ENCODE data around the gene TUBG2. TPM values are rescaled to one million over a fixed set of nuclear protein-coding genes. Genes with fewer than 3 reads are reported as not detected.

The TUBG2 gene
- total and polyA plus RNA-seq, 2 donors from 2014 or later: 19.9 to 39.9 TPM

- Histone ChIP-seq H3K27me3 (ENCODE audit: control insufficient read depth, insufficient read depth, low read length) (peaks cover 8% of the 10 kb centered on the region), H3K4me3 (ENCODE audit: low read length in 3 of 3) (peak overlapping the region; percentile 39 to 54 (median 43)), H3K36me3 (ENCODE audit: control insufficient read depth in 2 of 3, insufficient read depth in 3 of 3, low read length in 3 of 3) (no peaks in the 10 kb centered on the region), H3K27ac (ENCODE audit: low read depth in 2 of 2, low read length in 2 of 2) (peak overlapping the region; percentile 91 to 92), H3K4me1 (ENCODE audit: control insufficient read depth in 2 of 3, insufficient read depth in 2 of 3, low read depth in 1 of 3, low read length in 3 of 3) (peaks cover 0 to 43% (median 3%) of the 10 kb centered on the region in 3 donors), H3K9me3 (ENCODE audit: control insufficient read depth in 2 of 3, insufficient read depth in 1 of 3, low read length in 3 of 3) (no peaks in the 10 kb centered on the region), H3K9ac (ENCODE audit: low read length in 3 of 3) (peak overlapping the region in 2 of 3 donors; percentile 51 to 67)
- DNase-seq (peak; percentile 83 to 92 (median 90)), FAIRE-seq (no peak)
- intact Hi-C loops (cut with DNase I): no loop called here
- TF ChIP-seq, protein P1, sequence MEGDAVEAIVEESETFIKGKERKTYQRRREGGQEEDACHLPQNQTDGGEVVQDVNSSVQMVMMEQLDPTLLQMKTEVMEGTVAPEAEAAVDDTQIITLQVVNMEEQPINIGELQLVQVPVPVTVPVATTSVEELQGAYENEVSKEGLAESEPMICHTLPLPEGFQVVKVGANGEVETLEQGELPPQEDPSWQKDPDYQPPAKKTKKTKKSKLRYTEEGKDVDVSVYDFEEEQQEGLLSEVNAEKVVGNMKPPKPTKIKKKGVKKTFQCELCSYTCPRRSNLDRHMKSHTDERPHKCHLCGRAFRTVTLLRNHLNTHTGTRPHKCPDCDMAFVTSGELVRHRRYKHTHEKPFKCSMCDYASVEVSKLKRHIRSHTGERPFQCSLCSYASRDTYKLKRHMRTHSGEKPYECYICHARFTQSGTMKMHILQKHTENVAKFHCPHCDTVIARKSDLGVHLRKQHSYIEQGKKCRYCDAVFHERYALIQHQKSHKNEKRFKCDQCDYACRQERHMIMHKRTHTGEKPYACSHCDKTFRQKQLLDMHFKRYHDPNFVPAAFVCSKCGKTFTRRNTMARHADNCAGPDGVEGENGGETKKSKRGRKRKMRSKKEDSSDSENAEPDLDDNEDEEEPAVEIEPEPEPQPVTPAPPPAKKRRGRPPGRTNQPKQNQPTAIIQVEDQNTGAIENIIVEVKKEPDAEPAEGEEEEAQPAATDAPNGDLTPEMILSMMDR (IDR thresholded peaks at IDR 0.05; ENCODE audit: borderline replicate concordance, extremely low read depth, insufficient read depth): peak; percentile 76
These were observed 20.6 kb downstream of the TUBG2 start for GRCh38 chr17:42679492-42680330.

GRCh38 chr17:42680331-42680808 lies 21.3 kb downstream of the TUBG2 start:
- H3K4me3 ChIP-seq (ENCODE audit: low read length in 3 of 3): peak overlapping the region in 2 of 3 donors; percentile 42 to 43
- peaks cover 0 to 39% (median 3%) of the 10 kb centered on the region in 3 donors for H3K4me1 ChIP-seq (ENCODE audit: control insufficient read depth in 2 of 3, insufficient read depth in 2 of 3, low read depth in 1 of 3, low read length in 3 of 3)
- no peaks in the 10 kb centered on the region for H3K36me3 ChIP-seq (ENCODE audit: control insufficient read depth in 2 of 3, insufficient read depth in 3 of 3, low read length in 3 of 3)
- H3K9me3 ChIP-seq (ENCODE audit: control insufficient read depth in 2 of 3, insufficient read depth in 1 of 3, low read length in 3 of 3): no peaks in the 10 kb centered on the region
- intact Hi-C loops (cut with DNase I): no loop called here
- FAIRE-seq: no peak
- H3K27ac ChIP-seq (ENCODE audit: low read depth in 2 of 2, low read length in 2 of 2): peak overlapping the region; percentile 91 to 92
- peaks cover 10% of the 10 kb centered on the region for H3K27me3 ChIP-seq (ENCODE audit: control insufficient read depth, insufficient read depth, low read length)
- DNase-seq: peak in 3 of 5 donors; percentile 73 to 85 (median 76)
- TF ChIP-seq, protein P1 (IDR thresholded peaks at IDR 0.05; ENCODE audit: borderline replicate concordance, extremely low read depth, insufficient read depth): no peak
- H3K9ac ChIP-seq (ENCODE audit: low read length in 3 of 3): peak overlapping the region in 2 of 3 donors; percentile 51 to 67

DNA sequence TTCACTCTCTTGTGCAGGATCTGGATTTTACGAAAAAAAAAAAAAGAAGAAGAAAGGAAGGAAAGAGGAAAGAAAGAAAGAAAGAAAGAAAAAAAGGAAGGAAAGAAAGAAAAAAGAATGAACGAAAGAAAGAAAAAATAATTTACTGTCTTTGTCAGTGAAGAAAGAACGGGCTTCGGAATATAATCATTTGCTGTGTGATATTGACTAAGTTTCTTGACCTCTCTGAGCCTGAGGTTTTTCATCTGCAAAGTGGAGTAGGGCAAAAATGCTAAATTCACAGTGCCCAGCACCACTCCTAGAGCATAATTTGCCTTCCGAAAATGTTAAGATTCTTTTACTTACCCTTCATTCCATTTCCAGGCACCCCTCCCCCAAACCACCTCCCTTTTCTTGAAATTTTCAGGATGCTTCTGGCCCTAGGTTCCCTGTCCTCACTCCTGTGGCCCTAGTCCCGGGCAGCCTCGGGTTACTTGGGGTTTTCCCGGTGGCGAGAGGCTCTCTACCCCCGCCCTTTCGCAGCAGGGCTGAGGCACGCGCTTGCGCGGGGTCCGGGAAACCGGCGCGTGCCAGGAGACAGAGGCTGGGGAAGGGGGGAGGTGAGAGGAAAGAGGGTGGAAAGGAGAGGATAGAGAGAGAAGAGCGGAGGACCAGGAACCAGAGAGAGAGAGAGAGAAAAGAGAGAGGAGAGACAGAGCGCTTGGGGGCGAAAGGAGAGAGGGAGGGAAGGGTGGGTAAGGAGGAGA lies 23.1 kb downstream of the TUBG2 start, which contains the start of gene CNTNAP1:
Gene CNTNAP1, plus strand, starts transcription at position 556 of the 746 bp plus-strand sequence. CDS start 299 bp downstream, outside the sequence.
- FAIRE-seq: no peak
- Histone ChIP-seq H3K4me1 (ENCODE audit: control insufficient read depth in 2 of 3, insufficient read depth in 2 of 3, low read depth in 1 of 3, low read length in 3 of 3) (peaks cover 0 to 35% (median 3%) of the 10 kb centered on the region in 3 donors), H3K9me3 (ENCODE audit: control insufficient read depth in 2 of 3, insufficient read depth in 1 of 3, low read length in 3 of 3) (no peaks in the 10 kb centered on the region), H3K27ac (ENCODE audit: low read depth in 2 of 2, low read length in 2 of 2) (peak within 1 kb of the TSS in 1 of 2 donors; percentile 23), H3K9ac (ENCODE audit: low read length in 3 of 3) (peak within 1 kb of the TSS in 2 of 3 donors; percentile 10 to 22), H3K36me3 (ENCODE audit: control insufficient read depth in 2 of 3, insufficient read depth in 3 of 3, low read length in 3 of 3) (no peaks in the 10 kb centered on the region), H3K4me3 (ENCODE audit: low read length in 3 of 3) (peak within 1 kb of the TSS in 2 of 3 donors; percentile 4 to 56), H3K27me3 (ENCODE audit: control insufficient read depth, insufficient read depth, low read length) (peaks cover 23% of the 10 kb centered on the region)
- intact Hi-C loops (cut with DNase I): no loop called here
- DNase-seq: peak; percentile 60 to 89 (median 75)
- TF ChIP-seq, protein P1 (IDR thresholded peaks at IDR 0.05; ENCODE audit: borderline replicate concordance, extremely low read depth, insufficient read depth): no peak
